CD8-positive, alpha-beta memory T cell (primary cell): ENCODE data around the gene GPLD1. TPM values are rescaled to one million over a fixed set of nuclear protein-coding genes. Genes with fewer than 3 reads are reported as not detected.
"Not testable (repeated sequence)": the region's sequence is repeated elsewhere in the genome, so short reads cannot be mapped to it uniquely, and the experiment has no call there.

Experiments used
- CTCF ChIA-PET: fragments of 350-600 bp; sonication (Branson Sonifier 250); formaldehyde crosslinking; loops from one replicate; lab custom pipeline; 2021; ENCODE audit warnings: antibody characterized with exemption; lab: Charles Lee
- POLR2A ChIA-PET: fragments of 350-600 bp; sonication (Branson Sonifier 250); formaldehyde crosslinking; loops from one replicate; lab custom pipeline; 2021; ENCODE audit warnings: antibody characterized with exemption; lab: Charles Lee
- DNase-seq, 5 donors: peaks; one replicate each; pipeline versions ENCODE4 v3.0.0 to v3.0.0-alpha.2; 2020 to 2022; ENCODE audit warnings: mixed read lengths in 1 of 5
- H3K27ac ChIP-seq: one replicate; pipeline ENCODE4 v1.7.0; 2013; ENCODE audit warnings: low read depth, mild to moderate bottlenecking, low read length, moderate library complexity
- H3K27me3 ChIP-seq: 2 replicates; pipeline ENCODE4 v1.7.0; 2013; ENCODE audit warnings: low read length, mild to moderate bottlenecking; ENCODE audit not compliant: insufficient read depth, poor library complexity, severe bottlenecking
- H3K36me3 ChIP-seq: 2 replicates; pipeline ENCODE4 v1.7.0; 2013; ENCODE audit warnings: mild to moderate bottlenecking, low read length, moderate library complexity; ENCODE audit not compliant: insufficient read depth
- H3K4me1 ChIP-seq: 2 replicates; pipeline ENCODE4 v1.7.0; 2013; ENCODE audit warnings: mild to moderate bottlenecking, low read length, moderate library complexity; ENCODE audit not compliant: insufficient read depth
- H3K4me3 ChIP-seq: 2 replicates; pipeline ENCODE4 v1.7.0; 2013; ENCODE audit warnings: mild to moderate bottlenecking, low read length
- H3K9me3 ChIP-seq: 2 replicates; pipeline ENCODE4 v1.7.0; 2013; ENCODE audit warnings: mild to moderate bottlenecking, low read length
- H3K27ac Mint-ChIP-seq, 8 donors: one replicate each; pipeline ENCODE4 v1.8.0; 2020 to 2021; ENCODE audit warnings: mixed read lengths in 8 of 8, mild to moderate bottlenecking in 6 of 8, inconsistent platforms in 3 of 8, moderate library complexity in 3 of 8
- H3K27me3 Mint-ChIP-seq, 2 donors: one replicate each; pipeline ENCODE4 v1.8.0; 2020 to 2021; ENCODE audit warnings: mixed read lengths in 2 of 2, mild to moderate bottlenecking in 1 of 2, moderate library complexity in 1 of 2
- H3K36me3 Mint-ChIP-seq, 3 donors: one replicate each; pipeline ENCODE4 v1.8.0; 2020 to 2021; ENCODE audit warnings: mixed read lengths in 3 of 3, inconsistent platforms in 1 of 3, mild to moderate bottlenecking in 1 of 3
- H3K4me1 Mint-ChIP-seq, 3 donors: one replicate each; pipeline ENCODE4 v1.8.0; 2020 to 2021; ENCODE audit warnings: mixed read lengths in 3 of 3, inconsistent platforms in 1 of 3, mild to moderate bottlenecking in 1 of 3
- H3K4me3 Mint-ChIP-seq, 7 donors: one replicate each; pipeline ENCODE4 v1.8.0; 2020 to 2021; ENCODE audit warnings: mixed read lengths in 7 of 7, mild to moderate bottlenecking in 6 of 7, moderate library complexity in 4 of 7, inconsistent platforms in 2 of 7
- H3K9me3 Mint-ChIP-seq, 5 donors: one replicate each; pipeline ENCODE4 v1.8.0; 2020 to 2022; ENCODE audit warnings: mixed read lengths in 5 of 5, mild to moderate bottlenecking in 3 of 5, moderate library complexity in 2 of 5, inconsistent platforms in 1 of 5
- polyA plus RNA-seq: library from polyadenylated mRNA; unstranded; fragments of 300-500 nt; fragmentation: Illumina TruSeq; gene quantifications from one replicate; pipeline ENCODE4 v1.2.3, GENCODE V29; 2021
- total RNA-seq, 2 experiments: library from RNA; stranded (reverse); gene quantifications; one replicate each; pipeline ENCODE4 v1.2.3, GENCODE V29; 2021

GPLD1 gene
- total and polyA plus RNA-seq, 3 experiments from 2014 or later = 0.35 to 0.64 (median 0.46) TPM

GRCh38 chr6:24415753-24416152 is 73.6 kb downstream of the GPLD1 start:
- Histone ChIP-seq H3K36me3 (peaks cover 52% of the 10 kb centered on the region), H3K4me3 (no peak overlapping the region), H3K4me1 (no peaks in the 10 kb centered on the region), H3K27me3 (no peaks in the 10 kb centered on the region), H3K9me3 (no peaks in the 10 kb centered on the region), H3K27ac (no peak overlapping the region)
- no peak overlapping the region for H3K4me3 Mint-ChIP-seq
- DNase-seq = no peak
- H3K4me1 Mint-ChIP-seq = no peaks in the 10 kb centered on the region
- CTCF ChIA-PET = no interaction called here
- no peak overlapping the region for H3K27ac Mint-ChIP-seq
- H3K36me3 Mint-ChIP-seq = peaks cover 9 to 74% (median 22%) of the 10 kb centered on the region in 3 donors
- POLR2A ChIA-PET = no interaction called here
- no peaks in the 10 kb centered on the region for H3K9me3 Mint-ChIP-seq
- H3K27me3 Mint-ChIP-seq = no peaks in the 10 kb centered on the region

- H3K4me1 Mint-ChIP-seq, H3K27ac Mint-ChIP-seq, H3K9me3 Mint-ChIP-seq, H3K27ac ChIP-seq, H3K4me3 Mint-ChIP-seq, H3K9me3 ChIP-seq, POLR2A ChIA-PET, H3K27me3 ChIP-seq, H3K27me3 Mint-ChIP-seq, H3K4me1 ChIP-seq, H3K4me3 ChIP-seq, DNase-seq: not testable (repeated sequence)
- H3K36me3 ChIP-seq = peaks cover 44% of the 10 kb centered on the region
- CTCF ChIA-PET = interaction anchor here (0.6 to 1.7 kb wide), 2 partner anchors 16 to 25 kb away, joined by 4 to 5 read pairs; no protein-coding TSS in a partner anchor
- peaks cover 5 to 70% (median 13%) of the 10 kb centered on the region in 3 donors for H3K36me3 Mint-ChIP-seq
These were observed 74.8 kb downstream of the GPLD1 start for GRCh38 chr6:24414531-24414930.

GRCh38 chr6:24412294-24412693 is 77.1 kb downstream of the GPLD1 start:
- no peaks in the 10 kb centered on the region for H3K4me1 ChIP-seq
- H3K4me3 Mint-ChIP-seq = no peak overlapping the region
- H3K9me3 ChIP-seq = no peaks in the 10 kb centered on the region
- no peaks in the 10 kb centered on the region for H3K27me3 Mint-ChIP-seq
- peak overlapping the region in 1 of 8 donors; percentile 15 for H3K27ac Mint-ChIP-seq
- no peaks in the 10 kb centered on the region for H3K27me3 ChIP-seq
- DNase-seq = no peak
- peaks cover 43% of the 10 kb centered on the region for H3K36me3 ChIP-seq
- ChIA-PET POLR2A (interaction anchor here (0.7 kb wide), 1 partner anchor 53 kb away, joined by 4 read pairs; no protein-coding TSS in a partner anchor), CTCF (no interaction called here)
- H3K36me3 Mint-ChIP-seq = peaks cover 4 to 71% (median 5%) of the 10 kb centered on the region in 3 donors
- H3K4me3 ChIP-seq = no peak overlapping the region
- H3K4me1 Mint-ChIP-seq = peaks cover 3 to 19% (median 9%) of the 10 kb centered on the region in 3 donors
- no peak overlapping the region for H3K27ac ChIP-seq
- no peaks in the 10 kb centered on the region for H3K9me3 Mint-ChIP-seq

- no peaks in the 10 kb centered on the region for H3K9me3 ChIP-seq
- H3K4me3 Mint-ChIP-seq = no peak overlapping the region
- H3K27me3 Mint-ChIP-seq = no peaks in the 10 kb centered on the region
- H3K36me3 Mint-ChIP-seq = peaks cover 4 to 62% (median 4%) of the 10 kb centered on the region in 3 donors
- H3K27ac Mint-ChIP-seq = peak overlapping the region in 1 of 8 donors; percentile 50
- ChIA-PET POLR2A (no interaction called here), CTCF (no interaction called here)
- H3K4me3 ChIP-seq = no peak overlapping the region
- H3K27ac ChIP-seq = no peak overlapping the region
- no peaks in the 10 kb centered on the region for H3K9me3 Mint-ChIP-seq
- no peak for DNase-seq
- no peaks in the 10 kb centered on the region for H3K27me3 ChIP-seq
- no peaks in the 10 kb centered on the region for H3K4me1 ChIP-seq
- H3K36me3 ChIP-seq = peaks cover 39% of the 10 kb centered on the region
- H3K4me1 Mint-ChIP-seq = peaks cover 3 to 21% (median 9%) of the 10 kb centered on the region in 3 donors
These were observed 78.8 kb downstream of the GPLD1 start for GRCh38 chr6:24410622-24411021.

- Mint-ChIP-seq H3K9me3 (no peaks in the 10 kb centered on the region), H3K27ac (peak overlapping the region in 3 of 8 donors; percentile 17 to 32 (median 26)), H3K4me3 (no peak overlapping the region), H3K4me1 (peaks cover 14 to 37% (median 24%) of the 10 kb centered on the region in 3 donors), H3K27me3 (no peaks in the 10 kb centered on the region), H3K36me3 (peaks cover 3 to 62% (median 4%) of the 10 kb centered on the region in 3 donors)
- ChIA-PET POLR2A (no interaction called here), CTCF (no interaction called here)
- Histone ChIP-seq H3K27ac (no peak overlapping the region), H3K9me3 (no peaks in the 10 kb centered on the region), H3K27me3 (no peaks in the 10 kb centered on the region), H3K36me3 (peaks cover 37% of the 10 kb centered on the region), H3K4me3 (no peak overlapping the region), H3K4me1 (peaks cover 15% of the 10 kb centered on the region)
- DNase-seq = no peak
These were observed 80.5 kb downstream of the GPLD1 start for GRCh38 chr6:24408719-24409410.

- H3K36me3 Mint-ChIP-seq = peaks cover 1 to 44% (median 4%) of the 10 kb centered on the region in 3 donors
- H3K27me3 Mint-ChIP-seq = peaks cover 2 to 6% of the 10 kb centered on the region in 2 donors
- H3K27me3 ChIP-seq = no peaks in the 10 kb centered on the region
- peak overlapping the region in 1 of 8 donors; percentile 22 for H3K27ac Mint-ChIP-seq
- H3K4me1 Mint-ChIP-seq = peaks cover 25 to 54% (median 37%) of the 10 kb centered on the region in 3 donors
- peaks cover 19% of the 10 kb centered on the region for H3K4me1 ChIP-seq
- ChIA-PET CTCF (no interaction called here), POLR2A (interaction anchor here (0.7 kb wide), 1 partner anchor 34 kb away, joined by 6 read pairs; no protein-coding TSS in a partner anchor)
- peaks cover 18% of the 10 kb centered on the region for H3K36me3 ChIP-seq
- no peaks in the 10 kb centered on the region for H3K9me3 ChIP-seq
- DNase-seq = no peak
- no peak overlapping the region for H3K27ac ChIP-seq
- no peaks in the 10 kb centered on the region for H3K9me3 Mint-ChIP-seq
- peak overlapping the region in 1 of 7 donors; percentile 12 for H3K4me3 Mint-ChIP-seq
- H3K4me3 ChIP-seq = no peak overlapping the region
These were observed 84.1 kb downstream of the GPLD1 start for GRCh38 chr6:24405262-24405661.

GRCh38 chr6:24403501-24403824 is 85.9 kb downstream of the GPLD1 start:
- no peak for DNase-seq
- peak overlapping the region; percentile 71 for H3K27ac ChIP-seq
- POLR2A ChIA-PET = no interaction called here
- H3K9me3 ChIP-seq = no peaks in the 10 kb centered on the region
- Mint-ChIP-seq H3K27ac (peak overlapping the region in 7 of 8 donors; percentile 2 to 89 (median 82)), H3K9me3 (no peaks in the 10 kb centered on the region), H3K4me1 (peaks cover 22 to 46% (median 36%) of the 10 kb centered on the region in 3 donors), H3K4me3 (peak overlapping the region; percentile 87 to 97 (median 93)), H3K27me3 (peaks cover 10 to 20% of the 10 kb centered on the region in 2 donors), H3K36me3 (peaks cover 1 to 32% (median 3%) of the 10 kb centered on the region in 3 donors)
- peak overlapping the region; percentile 73 for H3K4me3 ChIP-seq
- peaks cover 7% of the 10 kb centered on the region for H3K36me3 ChIP-seq
- H3K4me1 ChIP-seq = peaks cover 19% of the 10 kb centered on the region
- CTCF ChIA-PET = no interaction called here
- H3K27me3 ChIP-seq = no peaks in the 10 kb centered on the region

GRCh38 chr6:24402697-24403500 is 86.5 kb downstream of the GPLD1 start, which contains the start of gene MRS2:
Gene MRS2 (plus strand): TSS chr6:24402936. CDS start chr6:24403047, 111 bp downstream.
- H3K27ac ChIP-seq = peak within 1 kb of the TSS; percentile 71
- H3K36me3 ChIP-seq = peaks cover 6% of the 10 kb centered on the region
- H3K27me3 ChIP-seq = no peaks in the 10 kb centered on the region
- peak within 1 kb of the TSS; percentile 73 for H3K4me3 ChIP-seq
- ChIA-PET POLR2A (no interaction called here), CTCF (no interaction called here)
- Mint-ChIP-seq H3K4me1 (peaks cover 22 to 42% (median 30%) of the 10 kb centered on the region in 3 donors), H3K36me3 (peaks cover 1 to 26% (median 3%) of the 10 kb centered on the region in 3 donors), H3K9me3 (no peaks in the 10 kb centered on the region), H3K27ac (peak within 1 kb of the TSS; percentile 9 to 89 (median 84)), H3K4me3 (peak within 1 kb of the TSS; percentile 87 to 97 (median 93)), H3K27me3 (peaks cover 15 to 25% of the 10 kb centered on the region in 2 donors)
- peak; percentile 59 to 84 (median 64) for DNase-seq
- H3K9me3 ChIP-seq = no peaks in the 10 kb centered on the region
- H3K4me1 ChIP-seq = peaks cover 19% of the 10 kb centered on the region
